ENCODE measurements around the gene ZNF24.

The ZNF24 gene

DNA sequence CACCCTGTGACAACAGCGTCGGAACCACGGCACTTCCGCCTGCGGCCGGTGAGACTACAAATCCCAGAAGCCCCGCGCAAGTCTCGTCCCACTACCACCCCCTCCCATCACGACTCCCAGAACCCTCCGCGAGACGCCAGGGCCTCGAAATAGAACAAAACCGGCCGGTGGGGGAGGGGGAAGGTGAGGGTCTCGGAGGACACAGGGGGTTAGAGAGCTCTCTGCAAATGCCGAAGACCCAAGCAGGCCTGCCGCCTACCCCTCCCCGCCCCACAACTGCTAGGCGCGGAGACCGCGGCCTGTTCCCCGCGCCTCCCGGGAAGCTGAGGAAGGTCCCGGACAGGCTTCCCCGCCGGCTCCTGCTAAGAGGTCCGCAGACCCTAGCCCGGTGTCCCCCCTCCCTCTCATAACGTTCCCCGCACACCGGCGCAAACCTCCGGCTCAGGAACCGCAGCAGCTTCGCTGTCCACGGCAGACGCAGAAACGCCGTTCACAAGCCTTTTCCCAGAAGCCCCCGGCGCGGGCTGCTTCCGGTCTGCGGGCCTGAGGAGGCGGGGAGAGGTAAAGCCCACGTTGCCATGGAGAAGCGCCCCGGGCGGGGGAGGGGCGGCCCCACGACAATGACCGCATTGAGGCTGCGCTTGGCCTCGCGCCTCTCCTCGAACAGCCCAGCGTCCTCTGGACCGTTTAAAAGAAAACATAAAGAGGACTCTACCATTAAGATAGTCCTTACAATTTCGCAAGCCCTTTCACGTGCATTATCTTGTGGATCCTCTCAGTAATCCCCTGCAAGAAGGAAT lies at the start of gene ZNF24:
Gene ZNF24, minus strand, starts transcription at position 485 of the 800 bp plus-strand sequence. CDS start 3,770 bp downstream, outside the sequence.
- DNase-seq, result peak; percentile 86 to 87

- DNase-seq, result no peak
Observed at GRCh38 chr18:35393716-35394115, 49.5 kb upstream of the ZNF24 start.

DNA sequence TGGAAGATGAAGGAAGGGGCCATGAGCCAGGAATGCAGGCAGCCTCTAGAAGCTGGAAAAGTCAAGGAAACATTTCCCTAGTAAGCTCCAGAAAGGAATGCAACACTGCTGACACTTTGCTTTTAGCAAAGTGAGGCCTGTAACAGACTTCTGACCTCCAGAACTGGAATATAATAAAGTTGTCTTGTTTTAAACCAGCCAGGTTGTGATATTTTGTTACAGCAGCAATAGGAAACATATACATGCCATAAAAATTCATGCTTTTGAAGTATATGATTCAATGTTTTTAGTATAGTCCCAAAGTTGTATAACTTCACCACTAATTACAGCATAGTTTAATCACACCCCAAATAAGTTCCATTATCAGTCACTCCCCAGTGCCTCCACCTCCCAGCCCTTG lies 48.2 kb upstream of the ZNF24 start:
- DNase-seq, result no peak

GRCh38 chr18:35390951-35391700 lies 46.9 kb upstream of the ZNF24 start:
- no peak for DNase-seq

DNA sequence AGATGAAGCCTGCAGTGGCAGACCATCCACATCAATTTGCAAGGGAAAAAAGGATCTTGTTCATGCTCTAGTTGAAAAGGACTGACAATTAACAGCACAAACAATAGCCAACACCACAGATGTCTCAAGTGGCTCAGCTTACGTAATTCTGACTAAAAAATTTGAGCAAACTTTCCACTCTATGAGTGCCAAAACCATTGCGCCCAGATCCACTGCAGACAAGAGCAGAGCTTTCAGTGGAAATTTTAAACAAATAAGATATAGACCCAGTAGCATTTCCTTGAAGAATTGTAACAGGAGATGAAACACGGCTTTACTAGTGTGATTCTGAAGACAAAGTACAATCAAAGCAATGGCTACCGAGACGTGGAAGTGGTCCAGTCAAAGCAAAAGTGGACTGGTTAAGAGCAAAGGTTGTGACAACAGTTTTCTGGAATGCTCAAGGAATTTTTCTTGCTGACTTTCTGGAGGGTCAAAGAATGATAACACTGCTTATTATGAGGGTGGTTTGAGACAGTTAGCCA lies 44.9 kb upstream of the ZNF24 start:
- DNase-seq, result no peak

GRCh38 chr18:35387152-35387571 lies 42.9 kb upstream of the ZNF24 start:
- DNase-seq, result no peak

- DNase-seq, result peak; percentile 41 to 46
Observed at GRCh38 chr18:35386600-35387100, 42.4 kb upstream of the ZNF24 start.

DNA sequence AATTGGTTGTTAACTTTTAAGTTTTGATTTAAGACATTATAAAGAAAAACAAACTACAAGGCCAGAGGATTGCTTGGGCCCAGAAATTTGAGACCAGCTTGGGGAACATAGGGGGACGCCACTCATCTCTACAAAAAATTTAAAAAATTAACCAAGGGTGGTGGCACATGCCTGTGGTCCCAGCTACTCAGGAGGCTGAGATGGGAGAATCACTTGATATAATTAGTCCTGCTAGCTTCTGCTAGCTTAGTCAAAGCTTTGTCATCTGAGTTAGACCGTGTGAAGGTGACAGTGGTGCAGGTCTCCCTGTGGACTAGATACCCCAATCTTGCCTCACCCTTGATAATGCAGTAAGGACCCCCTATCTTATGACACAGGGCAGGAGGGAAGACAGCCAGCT lies 38.9 kb upstream of the ZNF24 start:
- no peak for DNase-seq

- DNase-seq, result no peak
Observed at GRCh38 chr18:35379421-35379820, 35.2 kb upstream of the ZNF24 start.

- no peak for DNase-seq
Observed at GRCh38 chr18:35378574-35378896, 34.3 kb upstream of the ZNF24 start.

DNA sequence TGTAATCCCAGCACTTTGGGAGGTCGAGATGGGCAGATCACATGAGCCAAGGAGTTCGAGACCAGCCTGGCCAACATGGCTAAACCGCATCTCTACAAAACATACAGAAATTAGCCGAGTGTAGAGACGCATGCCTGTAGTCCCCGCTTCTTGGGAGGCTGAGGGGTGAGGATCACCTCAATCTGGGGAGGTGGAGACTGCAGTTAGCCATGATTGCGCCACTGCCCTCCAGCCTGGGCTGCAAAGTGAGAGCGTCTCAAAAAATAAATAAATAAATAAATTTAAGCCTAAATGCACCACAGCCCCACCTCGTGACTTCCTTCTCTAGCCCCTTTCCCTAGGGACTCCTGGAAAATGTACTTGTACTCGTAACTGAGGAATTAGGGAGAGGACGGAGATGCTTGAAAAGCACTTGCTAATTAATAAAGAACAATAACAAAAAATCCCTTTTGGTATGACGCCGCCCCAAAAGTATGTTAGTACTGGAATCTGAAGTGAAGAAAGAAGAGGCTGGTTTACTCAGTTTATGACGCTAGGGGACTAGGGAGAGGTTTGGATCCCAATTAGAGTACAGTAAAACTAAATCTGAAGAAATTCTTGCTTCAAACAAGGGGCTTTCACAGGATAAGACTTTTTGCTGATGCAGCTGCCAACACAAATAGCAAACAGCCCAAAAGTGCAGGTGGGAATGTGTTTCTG lies 33.8 kb upstream of the ZNF24 start:
- no peak for DNase-seq

- DNase-seq, result peak; percentile 43 to 52
Observed at GRCh38 chr18:35376742-35377695, 32.8 kb upstream of the ZNF24 start, which contains the start of gene ZNF396. ZNF396 (minus strand) TSS chr18:35377337; CDS start chr18:35374292, 3,045 bp downstream.

DNA sequence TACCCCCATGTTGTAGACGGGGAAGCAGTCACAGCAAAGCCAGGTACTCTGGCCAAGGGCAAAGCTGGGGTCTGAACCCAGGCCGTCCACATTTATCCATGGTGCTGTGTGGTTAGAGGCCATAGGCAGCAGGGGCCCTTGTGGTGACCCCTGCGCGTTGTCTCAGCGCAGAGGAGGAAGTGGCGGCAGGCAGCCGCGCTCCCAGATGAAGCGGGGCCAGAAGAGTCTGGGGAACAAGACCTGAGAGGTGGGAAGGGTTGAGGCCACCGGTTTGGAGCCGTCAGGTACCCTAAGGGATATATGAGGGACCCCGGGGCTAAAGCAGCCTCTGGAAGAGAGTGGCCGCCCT lies 32.1 kb upstream of the ZNF24 start:
- DNase-seq, result no peak

- no peak for DNase-seq
Observed at GRCh38 chr18:35374708-35375107, 30.5 kb upstream of the ZNF24 start.

DNA sequence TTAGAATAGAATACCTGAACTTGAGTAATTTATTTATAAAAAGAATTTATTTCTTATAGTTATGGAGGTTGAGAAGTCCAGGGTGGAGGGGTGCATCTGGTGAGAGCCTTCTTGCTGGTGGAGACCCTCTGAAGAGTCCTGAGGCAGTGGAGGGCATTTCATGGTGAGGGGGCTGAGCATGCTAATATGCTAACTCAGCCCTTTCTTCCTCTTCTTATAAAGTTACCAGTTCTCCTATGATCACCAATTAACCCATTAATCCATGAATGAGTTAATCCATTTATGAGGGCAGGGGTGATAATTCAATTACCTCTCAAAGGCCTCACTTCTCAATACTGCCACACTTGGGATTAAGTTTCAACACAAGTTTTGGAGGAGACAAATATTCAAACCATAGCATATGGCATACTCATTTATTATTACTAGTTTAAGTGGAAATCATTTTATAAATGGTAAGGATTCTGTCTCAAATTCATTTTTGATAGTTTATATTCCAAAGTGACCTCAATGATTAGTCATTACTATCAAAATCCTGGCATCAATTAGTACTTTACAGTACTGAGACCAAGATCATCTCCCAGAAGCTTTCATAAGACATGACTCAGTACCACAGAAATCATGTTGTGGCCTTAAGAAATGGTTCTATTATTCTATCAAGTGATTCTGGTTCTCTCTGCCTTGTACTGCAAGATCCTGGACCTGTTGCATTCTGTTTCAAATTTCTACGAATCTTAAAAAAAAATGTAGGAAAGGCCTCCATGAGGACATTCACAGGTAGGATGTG lies 27.4 kb upstream of the ZNF24 start:
- DNase-seq, result no peak

DNA sequence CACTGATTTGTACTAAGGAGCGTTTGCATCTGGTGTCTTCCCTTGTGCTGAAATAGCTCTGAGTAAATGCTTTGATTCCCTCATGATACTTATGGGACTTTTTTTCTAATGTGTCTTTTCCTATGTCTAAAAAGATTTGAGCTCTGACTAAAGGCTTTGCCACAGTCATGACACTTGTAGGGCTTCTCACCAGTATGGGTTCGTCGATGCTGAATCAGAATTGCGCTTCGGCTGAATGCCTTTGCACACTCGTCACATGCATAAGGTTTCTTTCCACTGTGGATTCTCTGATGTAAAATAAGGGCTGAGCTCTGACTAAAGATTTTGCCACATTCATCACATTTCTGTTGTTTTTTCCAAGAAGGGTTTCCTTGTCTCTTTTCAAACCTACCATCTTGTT lies 24.9 kb upstream of the ZNF24 start:
- no peak for DNase-seq

DNA sequence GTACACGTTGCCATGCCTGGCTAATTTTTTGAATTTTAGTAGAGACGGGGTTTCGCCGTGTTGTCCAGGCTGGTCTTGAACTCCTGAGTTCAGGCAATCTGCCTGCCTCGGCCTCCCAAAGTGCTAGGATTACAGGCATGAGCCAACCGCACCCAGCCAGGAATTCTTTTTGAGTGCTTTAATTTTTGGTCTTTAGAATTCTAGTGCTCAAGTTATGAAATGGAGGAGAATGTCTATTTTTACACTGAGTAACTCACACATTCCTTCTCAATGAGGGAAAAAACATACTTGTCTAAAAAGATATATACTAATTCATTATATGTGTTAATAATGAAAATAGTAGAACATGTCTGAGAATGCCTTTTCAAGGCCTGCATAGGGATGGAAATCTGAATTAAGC lies 24.4 kb upstream of the ZNF24 start:
- no peak for DNase-seq

GRCh38 chr18:35362531-35362930 lies 18.3 kb upstream of the ZNF24 start:
- no peak for DNase-seq

- no peak for DNase-seq
Observed at GRCh38 chr18:35361570-35362321, 17.5 kb upstream of the ZNF24 start.

- peak; percentile 50 to 59 for DNase-seq
Observed at GRCh38 chr18:35355140-35355618, 11.0 kb upstream of the ZNF24 start.

Measured in activated CD4-positive, alpha-beta T cell treated with anti-CD3 and anti-CD28 coated beads, Interleukin-2, amount 50 U/mL, for 4 hours (primary cell).